HG03442 (cell line): ENCODE data around the gene SUN2.

ENCODE experiments used
- ATAC-seq: cut with Tn5 transposase; IDR thresholded peaks from one replicate; pipeline ENCODE4 v1.9.1; 2021; ENCODE audit warnings: mild to moderate bottlenecking, moderate library complexity; ENCODE audit not compliant: unreplicated experiment

SUN2 gene

DNA sequence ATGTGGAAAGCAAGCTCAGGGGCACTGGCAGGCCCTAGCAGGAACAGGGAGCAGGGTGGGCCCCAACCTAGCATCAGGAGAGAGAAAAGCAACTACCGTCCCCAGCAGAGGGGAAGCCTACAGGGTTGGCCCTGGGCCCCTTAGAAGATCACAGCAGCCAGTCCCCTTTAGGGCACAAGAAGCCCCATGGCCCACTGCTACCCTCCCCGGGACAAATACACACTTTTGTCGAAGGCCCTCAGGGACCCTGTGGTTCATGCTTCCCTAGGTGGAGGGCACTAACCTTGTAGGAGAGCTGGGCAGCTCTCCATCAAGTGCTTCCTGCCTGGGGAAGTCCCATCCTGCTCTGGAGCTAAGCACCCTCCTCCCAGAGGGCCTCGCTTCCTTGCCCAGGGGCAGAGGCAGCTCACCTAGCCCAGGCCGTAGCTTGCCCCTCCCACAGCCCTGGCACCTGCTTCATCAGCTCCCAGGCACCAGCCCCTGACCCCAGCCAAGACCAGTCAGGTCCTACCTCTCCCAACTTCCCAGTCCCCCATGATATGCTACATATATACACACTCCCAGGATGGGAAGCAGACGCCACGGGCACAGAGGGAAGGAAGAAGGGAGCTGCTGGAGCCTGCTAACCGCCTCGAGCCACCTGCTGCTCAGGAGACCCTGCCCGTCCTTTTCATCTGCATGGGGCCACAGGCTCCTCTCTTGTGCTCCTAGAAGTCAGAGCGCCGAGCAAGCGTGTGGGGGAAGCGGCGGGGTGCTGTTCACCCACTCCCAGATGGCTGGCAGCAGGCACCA lies 20.1 kb downstream of the SUN2 start:
- ATAC-seq = no peak

DNA sequence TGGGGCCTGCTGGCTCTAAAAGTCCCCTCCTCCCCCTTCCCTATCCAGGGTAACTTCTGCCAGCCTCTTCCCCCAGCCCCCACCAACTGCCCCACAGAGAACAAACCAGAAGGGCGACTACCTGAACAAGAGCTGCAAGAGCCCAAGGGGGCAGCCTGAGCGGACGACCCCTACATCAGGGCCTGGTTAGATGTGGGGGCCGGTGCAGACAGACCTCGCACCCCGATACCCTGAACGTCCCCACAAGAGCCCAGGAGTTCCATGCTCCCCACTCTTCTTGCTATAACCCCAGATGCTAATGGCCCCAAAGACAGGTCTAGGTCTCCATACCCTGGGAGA lies 20.7 kb downstream of the SUN2 start:
- ATAC-seq = no peak

DNA sequence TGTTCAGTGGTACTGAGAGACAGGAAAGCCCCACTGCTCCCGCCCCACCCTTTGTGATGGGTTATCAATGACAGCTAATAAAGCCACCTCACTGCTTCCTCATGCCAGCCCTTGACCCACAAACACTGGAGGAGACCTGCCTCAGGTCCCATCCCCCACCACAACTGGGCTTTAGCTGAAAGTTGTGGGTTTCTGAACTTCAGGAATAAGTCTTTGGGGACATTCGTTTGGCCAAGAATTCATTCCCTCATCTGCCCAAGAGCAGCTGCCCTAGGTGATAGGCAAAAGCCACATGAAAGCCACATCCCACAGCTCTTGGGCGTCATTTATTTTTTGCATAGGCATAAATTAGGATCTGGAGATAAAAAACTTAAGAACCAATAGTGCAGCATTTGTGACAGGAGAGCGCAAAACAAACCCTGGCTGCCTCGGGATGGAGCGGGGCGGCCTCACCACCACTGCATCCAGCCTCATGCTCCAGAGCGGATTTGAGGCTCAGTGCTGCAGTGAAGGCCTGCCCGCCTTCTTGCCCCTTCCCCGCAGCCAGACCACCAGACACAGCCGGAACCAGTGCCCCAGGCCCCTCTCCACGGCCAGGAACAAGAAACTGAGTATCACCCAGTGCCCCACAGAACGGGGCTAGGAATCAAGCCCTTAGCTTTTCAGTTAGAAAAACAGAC lies 21.2 kb downstream of the SUN2 start:
- no peak for ATAC-seq

DNA sequence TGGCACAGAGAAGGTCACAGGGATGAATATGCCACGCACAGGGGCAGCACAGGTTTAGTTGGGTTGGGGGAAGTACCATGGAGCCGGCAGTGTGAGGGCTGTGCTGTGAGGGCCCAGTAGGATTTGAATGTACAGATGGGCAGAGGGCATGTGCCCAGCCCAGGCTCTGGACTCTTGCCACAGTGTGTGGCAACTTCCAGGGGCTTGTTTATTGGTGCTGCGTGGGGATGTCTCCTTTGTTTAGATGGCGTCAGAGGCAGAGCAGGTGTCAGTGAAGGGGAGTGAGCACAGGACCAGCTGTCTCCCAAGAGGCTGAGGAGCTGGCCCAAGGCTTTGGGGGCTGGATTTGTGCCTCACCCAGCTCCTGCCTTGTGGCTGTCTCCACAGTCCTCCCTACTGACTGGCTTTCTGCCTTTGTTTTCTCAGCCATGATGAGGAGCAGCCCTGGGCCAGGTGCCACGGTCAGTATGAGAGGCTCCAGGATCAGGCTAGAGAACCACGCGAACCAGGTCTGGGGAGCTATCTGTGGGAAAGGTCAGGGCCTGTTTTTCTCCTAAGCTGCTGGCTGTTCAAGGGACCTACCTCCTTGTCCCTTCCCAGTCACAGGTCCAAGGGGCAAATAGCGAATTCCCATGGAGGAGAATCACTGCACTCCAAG lies 21.9 kb downstream of the SUN2 start:
- ATAC-seq = no peak

DNA sequence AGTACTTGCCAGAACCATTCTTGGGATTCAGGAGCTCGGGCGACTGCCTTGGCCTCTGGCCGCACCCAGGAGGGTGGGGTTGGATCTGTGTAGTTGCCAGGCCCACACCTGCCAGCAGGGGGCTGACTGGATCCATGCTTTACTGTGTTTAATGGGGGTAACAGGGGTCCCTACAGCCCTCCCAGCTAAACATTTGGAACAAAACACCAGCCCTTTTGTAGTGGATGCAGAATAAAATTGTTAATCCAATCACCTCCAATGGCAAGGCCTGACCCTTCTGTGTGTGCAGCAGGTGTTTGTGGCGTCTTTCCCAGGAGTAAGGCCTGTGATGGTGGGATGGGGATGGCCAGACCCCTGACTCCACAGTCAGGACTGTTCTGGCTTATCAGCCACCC lies 22.5 kb downstream of the SUN2 start:
- ATAC-seq = no peak

DNA sequence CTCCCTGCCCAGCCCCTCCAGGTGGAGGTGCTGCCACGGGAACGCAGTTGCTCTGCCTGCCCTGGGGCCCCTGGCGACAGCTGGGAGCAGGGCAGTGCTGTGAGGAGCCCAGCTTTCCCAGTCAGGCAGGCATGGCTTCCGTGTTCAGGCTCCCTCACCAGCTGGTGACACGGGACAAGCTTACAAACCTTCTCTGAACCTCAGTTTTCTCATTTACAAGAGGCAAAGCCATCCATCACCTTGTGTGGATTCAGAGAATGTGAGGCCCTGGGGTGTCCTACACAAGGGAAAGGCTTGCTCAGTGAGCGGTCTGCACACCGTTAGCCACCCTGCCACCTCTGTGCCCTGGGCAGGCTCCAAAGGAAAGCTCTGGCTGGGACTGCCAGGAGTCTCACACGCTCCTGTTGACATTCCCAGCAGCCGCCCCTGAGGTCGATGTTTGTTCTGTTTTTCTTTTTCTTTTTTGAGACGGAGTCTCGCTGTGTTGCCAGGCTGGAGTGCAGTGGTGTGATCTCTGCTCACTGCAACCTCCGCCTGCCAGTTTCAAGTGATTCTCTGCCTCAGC lies 23.5 kb downstream of the SUN2 start:
- no peak for ATAC-seq

DNA sequence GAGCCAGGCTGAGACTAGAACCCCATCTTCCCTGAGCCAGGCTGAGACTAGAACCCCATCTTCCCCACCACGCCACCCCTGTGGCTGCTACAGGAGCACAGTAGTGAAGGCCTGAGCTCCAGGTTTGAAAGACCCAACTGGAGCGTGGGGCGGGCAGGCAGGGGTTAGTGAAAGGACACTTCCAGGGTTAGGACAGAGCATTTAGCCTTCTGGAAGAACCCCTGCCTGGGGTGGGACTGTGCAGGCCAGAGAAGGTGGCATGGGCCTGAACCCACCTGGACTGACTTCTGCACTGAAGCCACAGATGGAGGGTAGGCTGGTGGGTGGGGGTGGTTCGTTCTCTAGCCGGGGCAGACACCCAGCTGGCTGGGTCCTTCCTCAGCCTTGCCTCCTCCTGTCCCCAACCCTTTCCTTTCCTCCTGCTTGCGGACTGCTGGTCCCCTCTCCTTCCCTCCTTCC lies 24.1 kb downstream of the SUN2 start:
- ATAC-seq = no peak

DNA sequence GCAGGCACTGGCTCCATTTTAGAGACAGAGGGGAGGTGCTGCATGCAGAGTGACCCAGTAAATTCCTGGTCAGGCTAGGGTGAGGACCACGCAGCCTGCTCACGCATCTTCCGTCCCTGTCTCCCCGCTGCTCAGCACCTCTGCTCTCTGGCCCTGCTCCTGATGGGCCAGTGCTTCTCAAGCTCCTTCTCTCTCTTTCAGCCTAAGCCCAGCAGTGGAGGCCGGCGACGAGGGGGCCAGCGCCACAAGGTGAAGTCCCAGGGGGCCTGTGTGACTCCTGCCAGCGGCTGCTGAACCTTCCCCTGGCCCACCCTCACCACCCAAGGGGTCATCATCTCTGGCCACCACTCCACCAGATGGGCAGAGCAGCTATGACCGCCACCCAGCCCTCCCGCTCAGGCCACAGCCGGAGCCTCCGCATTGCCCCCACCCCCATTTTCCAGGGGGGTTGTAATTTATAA lies 25.4 kb downstream of the SUN2 start:
- ATAC-seq = no peak

DNA sequence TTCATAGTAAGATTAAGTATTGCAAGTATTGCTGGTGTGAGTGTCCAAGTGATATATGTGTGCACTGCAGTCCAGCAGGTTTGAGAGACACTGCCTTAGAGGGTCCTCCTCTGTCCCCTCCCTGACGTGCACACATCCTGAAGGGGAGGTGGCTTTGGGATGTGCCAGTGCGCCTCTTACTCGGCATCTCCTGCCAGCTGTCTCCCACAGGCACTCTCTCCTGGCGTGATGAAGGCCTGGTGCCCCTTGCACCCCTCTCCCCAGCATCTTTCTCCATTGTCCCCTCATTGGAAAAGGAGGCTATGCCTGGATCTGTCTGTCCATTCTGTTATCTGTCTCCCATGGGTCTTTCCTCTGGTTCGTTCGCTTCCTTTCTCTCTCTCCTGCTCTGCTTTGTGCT lies 25.9 kb downstream of the SUN2 start:
- no peak for ATAC-seq

DNA sequence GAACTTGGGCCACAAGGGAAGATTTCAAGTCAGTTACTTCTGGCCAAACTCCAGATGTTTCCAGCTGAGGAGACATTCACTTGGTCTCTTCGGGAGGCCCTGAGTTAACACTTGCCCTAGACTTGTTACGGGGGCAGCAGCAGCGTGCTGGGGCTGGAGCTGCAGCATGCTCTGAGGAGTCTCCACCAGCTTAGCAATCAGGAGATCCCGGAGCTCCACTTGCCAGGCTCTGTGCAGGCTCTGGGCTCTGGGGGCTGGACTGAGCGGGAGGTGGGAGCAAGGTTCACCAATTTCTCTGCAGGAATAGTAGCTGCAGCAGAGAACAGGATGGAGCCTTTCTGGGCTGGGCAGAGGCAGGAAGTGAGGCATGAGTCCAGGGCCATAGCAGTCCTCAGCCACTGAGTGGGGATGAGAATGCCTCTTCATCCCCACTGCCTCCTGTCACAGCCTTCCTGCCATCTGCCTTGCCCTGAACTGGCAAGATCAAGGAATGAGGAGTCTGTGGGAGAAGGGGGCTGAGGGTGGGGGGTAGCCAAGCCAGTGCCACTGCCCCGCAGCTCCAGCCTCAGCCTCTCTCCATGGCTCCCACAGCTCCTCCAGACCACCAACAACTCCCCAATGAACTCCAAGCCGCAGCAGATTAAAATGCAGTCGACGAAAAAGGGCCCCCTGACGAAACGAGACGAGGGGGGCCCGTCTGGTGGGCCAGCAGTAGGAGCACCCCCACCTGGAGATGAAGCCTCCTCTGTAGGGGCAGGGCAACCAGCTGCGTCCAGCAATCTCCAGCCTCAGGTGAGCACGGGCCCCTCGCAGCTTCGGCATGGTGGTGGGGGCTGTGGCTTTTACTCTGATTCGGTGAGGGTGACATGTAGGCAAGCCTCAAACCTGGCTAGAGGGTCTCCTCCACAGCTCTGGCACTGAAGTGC lies 26.7 kb downstream of the SUN2 start:
- no peak for ATAC-seq

DNA sequence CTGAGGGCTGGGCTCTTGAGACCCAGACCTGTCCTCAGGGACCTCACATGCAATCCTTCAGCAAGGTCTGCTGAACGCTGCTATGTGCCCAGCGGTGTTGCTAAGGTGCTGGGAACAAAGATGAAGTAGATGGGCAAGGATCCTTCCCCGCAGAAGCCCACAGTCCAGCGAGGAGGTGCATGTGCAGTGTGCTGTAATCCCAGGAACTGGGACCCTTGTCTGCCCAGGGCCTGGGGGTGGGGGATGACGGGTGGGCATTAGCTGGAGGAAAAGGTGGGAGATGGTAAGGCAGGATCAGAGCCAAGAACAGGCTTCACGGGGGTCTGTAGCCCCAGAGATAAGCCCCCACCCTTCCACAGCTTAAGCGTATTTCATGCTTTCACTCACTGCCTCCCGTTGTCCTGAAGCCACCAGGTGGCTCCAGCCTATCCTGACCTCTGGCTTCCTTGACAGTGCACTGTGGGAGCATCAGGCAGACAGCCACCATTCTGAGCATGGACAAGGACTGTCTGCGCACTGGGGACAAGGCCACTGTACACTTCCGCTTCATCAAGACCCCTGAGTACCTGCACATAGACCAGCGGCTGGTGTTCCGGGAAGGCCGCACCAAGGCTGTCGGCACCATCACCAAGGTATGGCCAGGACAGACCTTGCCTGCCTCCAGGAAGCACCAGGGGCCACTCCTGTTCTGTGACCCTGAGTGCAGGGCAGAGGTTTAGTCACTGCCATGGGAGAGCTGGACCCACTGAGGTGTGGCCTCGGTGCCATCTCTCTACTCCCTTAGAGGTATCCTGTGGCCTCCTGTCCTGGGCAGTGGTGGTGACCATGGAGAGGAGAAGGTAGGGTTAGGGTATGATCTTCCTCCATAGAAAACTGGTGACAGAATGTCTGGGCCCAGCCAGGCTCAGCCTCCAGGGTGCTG lies 28.0 kb downstream of the SUN2 start:
- no peak for ATAC-seq

DNA sequence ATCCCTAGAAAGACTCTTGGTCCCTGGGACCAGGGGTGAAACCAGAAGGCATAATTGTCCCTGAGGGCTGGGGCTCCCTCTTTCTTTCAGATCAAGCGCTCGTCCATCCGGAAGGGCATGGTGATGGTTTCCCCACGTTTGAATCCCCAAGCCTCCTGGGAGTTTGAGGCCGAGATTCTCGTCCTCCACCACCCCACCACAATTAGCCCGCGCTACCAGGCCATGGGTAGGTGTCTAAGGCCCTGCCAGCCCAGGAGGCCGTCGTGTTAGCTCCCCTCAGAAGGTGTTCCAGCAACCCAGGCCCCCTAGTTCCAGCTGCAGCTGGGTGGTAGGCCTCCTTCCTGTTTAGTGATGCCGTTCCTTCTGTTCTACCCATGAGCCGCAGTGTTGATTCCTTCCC lies 28.7 kb downstream of the SUN2 start:
- no peak for ATAC-seq

DNA sequence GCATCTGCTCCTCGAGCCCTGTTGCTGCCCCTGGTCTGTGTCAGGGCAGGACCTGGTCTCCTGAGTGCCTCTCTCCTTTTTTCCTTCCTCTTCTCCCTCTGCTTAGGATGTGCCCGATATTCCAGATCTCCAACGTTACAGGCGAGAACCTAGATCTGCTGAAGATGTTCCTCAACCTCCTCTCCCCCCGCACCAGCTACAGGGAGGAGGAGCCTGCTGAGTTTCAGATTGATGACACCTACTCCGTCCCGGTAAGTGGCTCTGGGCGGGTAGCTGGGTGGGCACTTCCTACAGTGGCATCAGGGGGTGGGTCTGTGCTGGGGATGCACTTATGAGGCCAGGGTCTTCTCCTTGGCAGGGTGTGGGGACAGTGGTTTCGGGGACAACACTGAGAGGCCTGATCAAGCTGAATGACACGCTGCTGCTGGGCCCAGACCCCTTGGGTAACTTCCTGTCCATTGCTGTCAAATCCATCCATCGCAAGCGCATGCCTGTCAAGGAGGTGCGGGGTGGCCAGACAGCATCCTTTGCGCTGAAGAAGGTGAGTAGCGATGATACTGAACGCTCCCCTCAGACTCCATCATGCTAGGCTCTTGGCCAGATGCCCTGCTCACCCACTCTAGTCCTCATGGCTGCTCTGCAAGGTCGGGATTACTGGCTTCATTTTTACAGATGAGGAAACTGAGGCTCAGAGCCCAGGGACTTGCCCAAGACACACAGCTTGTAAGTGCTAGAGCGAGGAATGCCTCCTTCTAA lies 29.7 kb downstream of the SUN2 start:
- no peak for ATAC-seq

DNA sequence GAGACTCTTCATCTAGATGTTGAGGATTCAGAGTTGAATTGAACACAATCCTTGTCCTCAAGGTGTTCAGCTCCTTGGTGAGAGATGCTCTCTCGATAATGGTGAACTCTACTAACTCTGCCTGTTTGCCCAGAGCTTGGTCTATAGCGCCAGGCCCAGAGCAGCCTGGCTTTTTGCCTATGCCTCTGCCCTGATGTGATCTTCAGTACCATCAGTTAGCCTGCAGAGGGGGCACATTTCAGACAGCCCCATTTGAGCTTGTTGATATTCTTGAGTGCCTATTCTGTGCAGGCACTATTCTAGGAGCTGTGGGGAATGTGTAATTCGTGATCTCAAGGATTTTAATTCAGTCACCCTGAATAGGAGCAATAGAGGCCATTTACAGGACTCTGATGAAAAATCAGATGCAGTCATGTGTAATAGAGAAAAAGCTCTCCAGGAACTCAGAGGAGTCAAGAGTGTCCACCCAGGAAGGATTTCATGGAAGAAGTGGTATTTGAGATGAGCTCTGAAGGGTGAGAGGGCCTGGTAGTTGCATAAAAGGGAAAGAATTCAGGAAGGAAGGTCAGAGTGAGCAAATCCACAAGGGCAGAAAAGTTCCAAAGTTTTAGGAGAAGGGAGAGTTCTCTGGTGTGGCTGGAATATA lies 30.7 kb downstream of the SUN2 start:
- no peak for ATAC-seq

DNA sequence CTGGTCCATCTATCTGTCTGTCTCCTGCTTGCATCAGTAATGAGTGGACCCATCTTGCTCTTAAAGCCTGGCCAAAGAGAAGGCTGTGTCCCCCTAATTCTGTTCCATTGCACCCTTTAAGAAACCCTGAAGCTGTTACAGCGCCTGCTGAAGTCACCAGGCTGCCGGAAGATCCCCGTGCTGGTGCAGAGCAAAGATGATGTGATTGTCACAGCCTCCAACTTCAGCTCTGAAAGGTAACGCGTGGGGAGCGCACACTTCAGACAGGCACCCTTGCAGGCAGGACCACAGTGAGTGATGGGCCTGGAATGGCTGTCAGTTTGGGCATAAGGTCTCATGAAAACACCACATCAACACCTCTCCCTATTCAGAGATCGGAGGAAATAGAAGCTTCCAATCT lies 31.6 kb downstream of the SUN2 start:
- ATAC-seq = no peak

DNA sequence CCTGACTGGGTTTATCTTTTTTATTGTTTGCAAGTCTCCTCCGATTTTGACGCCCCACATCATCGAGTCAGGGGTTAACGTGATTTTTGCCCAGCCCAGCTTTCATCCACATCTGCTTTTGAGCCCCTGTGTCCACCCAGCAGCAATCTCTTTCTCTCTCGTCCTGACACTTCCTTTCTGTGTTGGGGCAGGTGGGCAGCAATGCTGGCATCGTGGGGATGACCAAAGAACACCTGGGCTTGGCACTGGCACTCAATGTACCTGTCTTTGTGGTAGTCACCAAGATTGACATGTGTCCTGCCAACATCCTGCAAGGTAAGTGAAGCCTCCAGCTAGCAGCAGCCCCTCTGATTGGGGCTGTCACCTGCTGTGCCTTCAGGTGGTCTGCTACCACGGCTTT lies 34.2 kb downstream of the SUN2 start:
- no peak for ATAC-seq

DNA sequence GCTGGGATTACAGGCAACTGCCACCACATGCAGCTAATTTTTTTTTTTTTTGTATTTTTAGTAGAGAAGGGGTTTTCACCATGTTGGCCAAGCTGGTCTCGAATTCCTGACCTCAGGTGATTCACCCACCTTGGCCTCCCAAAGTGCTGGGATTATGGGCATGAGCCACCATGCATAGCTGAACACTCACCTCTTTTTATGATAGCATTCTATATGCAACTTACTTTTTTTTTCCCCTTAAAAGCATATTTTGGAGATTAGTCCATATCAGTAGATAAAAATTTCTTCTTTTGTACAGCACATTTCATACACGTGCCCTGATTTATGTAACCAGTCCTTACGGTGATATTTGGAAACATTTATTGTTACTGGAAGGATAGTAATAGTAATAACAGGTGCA lies 35.4 kb downstream of the SUN2 start:
- no peak for ATAC-seq

DNA sequence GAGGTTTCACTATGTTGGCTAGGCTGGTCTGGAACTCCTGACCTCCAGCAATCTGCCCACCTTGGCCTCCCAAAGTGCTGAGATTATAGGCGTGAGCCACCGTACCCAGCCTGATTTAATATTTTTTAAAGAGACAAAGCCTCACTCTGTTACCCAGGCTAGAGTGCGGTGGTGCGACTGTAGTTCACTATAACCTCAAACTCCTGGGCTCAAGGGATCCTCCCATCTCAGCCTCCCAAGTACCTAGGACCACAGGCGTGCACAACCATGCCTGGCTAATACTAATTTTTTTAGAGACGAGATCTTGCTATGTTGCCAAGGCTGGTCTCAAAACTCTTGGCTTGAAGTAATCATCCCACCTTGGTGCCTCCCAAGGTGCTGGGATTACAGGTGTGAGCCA lies 36.6 kb downstream of the SUN2 start:
- ATAC-seq = no peak
